HuH-7.5 (cell line): ENCODE measurements around the gene SMIM24.

Experiments used
- DNase-seq: peaks from one replicate; pipeline ENCODE4 v3.0.0; 2011; ENCODE audit warnings: low spot score

SMIM24 gene

GRCh38 chr19:3497757-3498520 lies 17.6 kb upstream of the SMIM24 start:
- no peak for DNase-seq

- no peak for DNase-seq
These were observed 16.3 kb upstream of the SMIM24 start for GRCh38 chr19:3496392-3497273.

GRCh38 chr19:3494559-3494958 lies 14.2 kb upstream of the SMIM24 start:
- DNase-seq, result no peak

- DNase-seq, result peak; percentile 59
These were observed 13.7 kb upstream of the SMIM24 start for GRCh38 chr19:3494051-3494450.

- DNase-seq, result no peak
These were observed 13.3 kb upstream of the SMIM24 start for GRCh38 chr19:3493651-3494050.

GRCh38 chr19:3492919-3493318 lies 12.6 kb upstream of the SMIM24 start:
- DNase-seq, result no peak

- no peak for DNase-seq
These were observed 12.0 kb upstream of the SMIM24 start for GRCh38 chr19:3492131-3492839.

- DNase-seq, result no peak
These were observed 11.2 kb upstream of the SMIM24 start for GRCh38 chr19:3491396-3492119.

- DNase-seq, result no peak
These were observed 2.9 kb upstream of the SMIM24 start, which contains the start of gene SMIM44 for GRCh38 chr19:3483226-3483628. TSS of gene SMIM44 (minus strand) at chr19:3483441. CDS start at chr19:3483403, 38 bp downstream.

GRCh38 chr19:3482507-3483225 lies 2.3 kb upstream of the SMIM24 start:
- DNase-seq, result no peak

GRCh38 chr19:3481241-3482090 lies 1.1 kb upstream of the SMIM24 start:
- no peak for DNase-seq

- DNase-seq, result no peak
These were observed 500 bp downstream of the SMIM24 start for GRCh38 chr19:3479834-3480215.

- no peak for DNase-seq
These were observed 1.0 kb downstream of the SMIM24 start for GRCh38 chr19:3479177-3479833.

GRCh38 chr19:3478409-3479176 lies 1.7 kb downstream of the SMIM24 start:
- DNase-seq, result no peak

GRCh38 chr19:3477951-3478350 lies 2.4 kb downstream of the SMIM24 start:
- no peak for DNase-seq

GRCh38 chr19:3477506-3477905 lies 2.8 kb downstream of the SMIM24 start:
- DNase-seq, result no peak

- no peak for DNase-seq
These were observed 3.5 kb downstream of the SMIM24 start for GRCh38 chr19:3476830-3477229.

- no peak for DNase-seq
These were observed 4.9 kb downstream of the SMIM24 start for GRCh38 chr19:3475449-3475848.

- DNase-seq, result no peak
These were observed 5.7 kb downstream of the SMIM24 start for GRCh38 chr19:3474614-3475013.
